A673 (cell line): ENCODE results near the gene ERBB2. TPM values are rescaled to one million over a fixed set of nuclear protein-coding genes. Genes with fewer than 3 reads are reported as not detected.
"Not testable (repeated sequence)": the region's sequence is repeated elsewhere in the genome, so short reads cannot be mapped to it uniquely, and the experiment has no call there.

ENCODE experiments used
- BruUV-seq: library from RNA; stranded (reverse); fragments of 400-500 nt; replicated peaks from 2 replicates; lab custom pipeline; 2021; lab: Mats Ljungman, UMichigan
- CTCF ChIA-PET: fragments of 300-600 bp; sonication (Branson Sonifier 250); formaldehyde crosslinking; loops from one replicate; lab custom pipeline; 2022; ENCODE audit warnings: antibody characterized with exemption; lab: Charles Lee
- POLR2A ChIA-PET: fragments of 300-600 bp; sonication (Branson Sonifier 250); formaldehyde crosslinking; loops from one replicate; lab custom pipeline; 2022; ENCODE audit warnings: antibody characterized with exemption; ENCODE audit not compliant: low non-redundant PET; lab: Charles Lee
- DNase-seq: peaks from one replicate; pipeline ENCODE4 v3.0.0-alpha.2; 2015; ENCODE audit warnings: low spot score
- H3K27ac ChIP-seq: fragments of 200-600 bp; sonication (generic); 2 replicates; pipeline ENCODE4 v1.5.1; 2016; ENCODE audit warnings: mixed run types, low read depth, mild to moderate bottlenecking, mixed read lengths, antibody characterized with exemption, low read length; ENCODE audit not compliant: poor library complexity, severe bottlenecking
- H3K27me3 ChIP-seq: fragments of 200-600 bp; sonication (generic); replicated peaks from 2 replicates; pipeline ENCODE4 v1.6.1; 2017; ENCODE audit warnings: mixed run types, low read depth, mild to moderate bottlenecking, mixed read lengths, antibody characterized with exemption, low read length; ENCODE audit not compliant: insufficient read depth, poor library complexity
- H3K36me3 ChIP-seq: fragments of 200-600 bp; sonication (generic); 2 replicates; pipeline ENCODE4 v1.6.1; 2016; ENCODE audit warnings: mixed run types, mild to moderate bottlenecking, mixed read lengths, antibody characterized with exemption, low read length; ENCODE audit not compliant: insufficient read depth, poor library complexity, severe bottlenecking
- H3K4me1 ChIP-seq: fragments of 200-600 bp; sonication (generic); 2 replicates; pipeline ENCODE4 v1.6.1; 2017; ENCODE audit warnings: mixed run types, mild to moderate bottlenecking, mixed read lengths, antibody characterized with exemption, low read length; ENCODE audit not compliant: insufficient read depth, poor library complexity, severe bottlenecking
- H3K4me3 ChIP-seq: fragments of 200-600 bp; sonication (generic); 2 replicates; pipeline ENCODE4 v1.5.1; 2016; ENCODE audit warnings: low read depth, mixed run types, mild to moderate bottlenecking, mixed read lengths, low read length; ENCODE audit not compliant: poor library complexity, severe bottlenecking
- H3K9me3 ChIP-seq: fragments of 200-600 bp; sonication (generic); 2 replicates; pipeline ENCODE4 v1.6.1; 2016; ENCODE audit warnings: mixed run types, low read depth, mild to moderate bottlenecking, mixed read lengths, antibody characterized with exemption, low read length; ENCODE audit not compliant: poor library complexity, severe bottlenecking
- CTCF ChIP-seq: fragments of 300-800, 200-600 bp; sonication (generic); conservative IDR thresholded peaks from 2 replicates; pipeline ENCODE4 v1.5.1; 2017; ENCODE audit warnings: low read depth, mild to moderate bottlenecking, antibody characterized with exemption, low read length, moderate library complexity, mixed read lengths
- EZH2 ChIP-seq: fragments of 200-600 bp; sonication (generic); IDR thresholded peaks from 2 replicates; pipeline ENCODE4 v1.6.1; 2017; ENCODE audit warnings: borderline replicate concordance, low read depth, mild to moderate bottlenecking, mixed read lengths, antibody characterized with exemption, low read length; ENCODE audit not compliant: poor library complexity, severe bottlenecking
- intact Hi-C: fragments of 100-400 bp; cut with micrococcal nuclease; formaldehyde crosslinking; loops from one replicate; pipeline ENCODE4 v1.10.0; 2022; ENCODE audit not compliant: unreplicated experiment
- total RNA-seq: library from RNA; stranded (reverse); gene quantifications from 2 replicates; pipeline ENCODE4 v1.2.3, GENCODE V29; 2021

Gene ERBB2
- total RNA-seq, 1 experiment from 2014 or later = 11.1 TPM

- Histone ChIP-seq H3K9me3 (no peaks in the 10 kb centered on the region), H3K4me3 (no peak overlapping the region), H3K36me3 (no peaks in the 10 kb centered on the region), H3K27ac (no peak overlapping the region), H3K4me1 (no peaks in the 10 kb centered on the region), H3K27me3 (no peaks in the 10 kb centered on the region)
- ChIA-PET POLR2A (no interaction called here), CTCF (no interaction called here)
- no peak for DNase-seq
- no peak for TF ChIP-seq EZH2
- TF ChIP-seq CTCF = no peak
- intact Hi-C loops = no loop called here
- no TSS peak for BruUV-seq
These were observed 45.7 kb downstream of the ERBB2 start for GRCh38 chr17:39745335-39746144.

- DNase-seq = no peak
- H3K4me1 ChIP-seq = no peaks in the 10 kb centered on the region
- BruUV-seq = no TSS peak
- intact Hi-C loops = no loop called here
- H3K36me3 ChIP-seq = no peaks in the 10 kb centered on the region
- no peak overlapping the region for H3K4me3 ChIP-seq
- CTCF ChIA-PET = no interaction called here
- POLR2A ChIA-PET = no interaction called here
- H3K27me3 ChIP-seq = no peaks in the 10 kb centered on the region
- TF ChIP-seq EZH2 (no peak), CTCF (no peak)
- H3K27ac ChIP-seq = no peak overlapping the region
- H3K9me3 ChIP-seq = no peaks in the 10 kb centered on the region
These were observed 46.2 kb downstream of the ERBB2 start for GRCh38 chr17:39746145-39746461.

GRCh38 chr17:39747745-39748144 is 47.9 kb downstream of the ERBB2 start:
- Histone ChIP-seq H3K36me3 (no peaks in the 10 kb centered on the region), H3K4me3 (no peak overlapping the region), H3K27me3 (no peaks in the 10 kb centered on the region), H3K27ac (no peak overlapping the region), H3K9me3 (no peaks in the 10 kb centered on the region), H3K4me1 (no peaks in the 10 kb centered on the region)
- BruUV-seq = no TSS peak
- ChIA-PET CTCF (no interaction called here), POLR2A (no interaction called here)
- TF ChIP-seq EZH2 (no peak), CTCF (no peak)
- DNase-seq = no peak
- intact Hi-C loops = no loop called here

GRCh38 chr17:39748444-39749034 is 48.7 kb downstream of the ERBB2 start:
- H3K9me3 ChIP-seq, POLR2A ChIA-PET, H3K36me3 ChIP-seq, intact Hi-C loops, H3K27ac ChIP-seq, H3K4me3 ChIP-seq, H3K27me3 ChIP-seq, BruUV-seq, DNase-seq, H3K4me1 ChIP-seq, CTCF ChIA-PET: not testable (repeated sequence)
